HEK293T (cell line): ENCODE measurements around the gene TRAPPC1.

Source experiments
- BHLHE40 ChIP-seq: fragments of 450-650 bp; IDR thresholded peaks from 2 replicates; pipeline ENCODE4 v1.6.1; 2016; ENCODE audit warnings: mild to moderate bottlenecking, moderate library complexity, borderline replicate concordance
- ELF4 ChIP-seq: fragments of 450-650 bp; IDR thresholded peaks from 2 replicates; pipeline ENCODE4 v1.6.1; 2017; ENCODE audit warnings: antibody characterized with exemption
- FOXK2 ChIP-seq: fragments of 450-650 bp; IDR thresholded peaks from 2 replicates; pipeline ENCODE4 v1.6.1; 2016; ENCODE audit warnings: mild to moderate bottlenecking
- NFRKB ChIP-seq: fragments of 450-650 bp; IDR thresholded peaks from 2 replicates; pipeline ENCODE4 v1.6.1; 2016; ENCODE audit warnings: mild to moderate bottlenecking, moderate library complexity
- SP1 ChIP-seq: fragments of 450-650 bp; IDR thresholded peaks from 2 replicates; pipeline ENCODE4 v1.6.1; 2017
- SUZ12 ChIP-seq: fragments of 450-650 bp; IDR thresholded peaks from 2 replicates; pipeline ENCODE4 v1.6.1; 2016; ENCODE audit warnings: mild to moderate bottlenecking

- no peak for TF ChIP-seq ELF4
- no peak for TF ChIP-seq BHLHE40
- no peak for TF ChIP-seq FOXK2
- no peak for TF ChIP-seq SP1
- TF ChIP-seq NFRKB = no peak
- no peak for TF ChIP-seq SUZ12
Measured at GRCh38 chr17:7932949-7933348, 1.2 kb upstream of the TRAPPC1 start.
